Measurements from ENCODE around the gene TMEM50B. TPM values are rescaled to one million over a fixed set of nuclear protein-coding genes. Genes with fewer than 3 reads are reported as not detected.
"Not testable (repeated sequence)": the region's sequence is repeated elsewhere in the genome, so short reads cannot be mapped to it uniquely, and the experiment has no call there.

The TMEM50B gene
- polyA plus RNA-seq, 1 donor = 18.2 TPM

DNA sequence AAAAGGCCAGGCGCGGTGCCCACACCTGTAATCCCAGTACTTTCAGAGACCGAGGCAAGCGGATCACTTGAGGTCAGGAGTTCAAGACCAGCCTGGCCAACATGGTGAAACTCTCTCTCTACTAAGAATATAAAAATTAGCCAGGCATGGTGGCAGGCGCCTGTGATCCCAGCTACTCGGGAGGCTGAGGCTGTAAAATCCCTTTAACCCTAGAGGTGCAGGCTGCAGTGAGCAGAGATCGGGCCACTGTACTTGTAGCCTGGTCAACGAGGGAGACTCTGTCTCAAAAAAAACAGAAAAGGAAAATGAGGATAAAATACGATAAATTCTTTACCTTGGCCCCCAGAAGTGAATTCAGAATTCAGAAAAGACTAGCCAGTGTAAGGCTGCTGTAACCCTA, 1.6 kb downstream of the TMEM50B start:
- no peak for DNase-seq (ENCODE audit: low read depth)

- no peak for DNase-seq (ENCODE audit: low read depth)
These were observed 2.7 kb downstream of the TMEM50B start for GRCh38 chr21:33477066-33477465.

GRCh38 chr21:33473344-33473743, 6.4 kb downstream of the TMEM50B start:
- DNase-seq (ENCODE audit: low read depth) = no peak

DNA sequence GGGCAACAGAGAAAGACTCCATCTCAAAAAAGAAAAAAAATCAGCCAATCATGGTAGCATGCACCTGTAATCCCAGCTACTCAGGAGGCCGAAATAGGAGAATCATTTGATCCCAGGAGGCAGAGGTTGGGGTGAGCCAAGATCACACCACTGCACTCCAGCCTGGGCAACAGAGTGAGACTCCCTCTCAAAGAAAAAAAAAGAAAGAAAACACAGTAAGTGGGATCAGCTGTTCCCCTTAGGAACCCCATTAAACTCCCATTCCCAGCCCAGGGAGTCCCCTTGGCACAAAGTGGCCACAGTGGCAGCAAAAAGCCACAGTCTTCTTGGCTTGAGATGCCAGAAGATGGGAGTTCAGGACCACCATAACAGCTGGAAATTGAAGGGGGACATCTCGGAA, 9.1 kb downstream of the TMEM50B start:
- DNase-seq (ENCODE audit: low read depth) = no peak

GRCh38 chr21:33469183-33469582, 10.6 kb downstream of the TMEM50B start:
- not testable (repeated sequence) for DNase-seq (ENCODE audit: low read depth)

DNA sequence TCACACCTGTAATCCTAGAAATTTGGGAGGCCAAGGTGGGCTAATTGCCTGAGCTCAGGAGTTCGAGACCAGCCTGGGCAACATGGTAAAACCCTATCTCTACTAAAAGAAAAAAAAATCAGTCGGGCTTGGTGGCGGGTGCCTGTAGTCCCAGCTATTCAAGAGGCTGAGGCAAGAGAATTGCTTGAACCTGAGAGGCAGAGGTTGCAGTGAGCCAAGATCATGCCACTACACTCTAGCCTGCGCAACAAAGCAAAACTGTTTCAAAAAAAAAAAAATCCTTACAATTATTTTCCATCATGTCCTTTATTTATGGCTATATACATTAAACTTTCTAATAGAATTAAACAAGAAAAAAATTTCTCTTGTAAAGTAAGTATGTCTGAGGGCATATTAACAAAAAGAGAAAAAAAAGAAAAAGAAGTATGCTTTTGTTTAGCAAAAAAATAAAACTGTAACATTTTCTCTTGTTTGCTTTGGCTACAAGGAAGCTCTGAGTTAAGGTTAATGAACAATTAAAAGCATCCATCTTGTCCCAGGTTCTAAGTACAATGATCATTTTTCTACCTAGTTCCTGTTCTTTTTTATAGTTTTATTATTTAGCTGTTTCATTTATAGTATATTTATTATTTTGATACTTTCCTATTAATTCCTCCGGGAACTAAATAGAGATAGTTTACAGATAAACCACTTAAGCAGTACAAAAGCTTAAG, 18.1 kb downstream of the TMEM50B start:
- no peak for DNase-seq (ENCODE audit: low read depth)

GRCh38 chr21:33458861-33459260, 20.9 kb downstream of the TMEM50B start:
- no peak for DNase-seq (ENCODE audit: low read depth)

- DNase-seq (ENCODE audit: low read depth) = no peak
These were observed 23.9 kb downstream of the TMEM50B start for GRCh38 chr21:33455686-33456446.

DNA sequence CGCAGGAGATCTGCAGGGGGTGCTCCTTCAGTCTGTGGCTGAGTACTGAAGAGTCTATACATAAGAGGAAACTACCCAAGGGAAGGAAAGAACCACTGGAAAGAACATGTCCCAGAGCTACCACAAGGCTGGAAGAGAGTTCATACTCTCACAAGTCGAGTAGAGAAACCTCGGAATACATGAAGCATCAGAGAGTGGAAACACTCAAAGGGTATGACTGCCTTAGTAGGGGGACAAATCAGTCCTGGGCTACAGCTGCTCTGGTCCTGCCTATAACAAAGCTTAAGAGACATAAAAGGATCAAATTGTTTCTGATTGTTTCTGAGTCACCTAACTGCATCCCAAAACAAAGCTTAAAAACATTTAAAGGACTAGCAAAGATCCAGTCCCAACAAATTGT, 27.4 kb downstream of the TMEM50B start:
- no peak for DNase-seq (ENCODE audit: low read depth)

GRCh38 chr21:33451634-33452071, 28.1 kb downstream of the TMEM50B start:
- DNase-seq (ENCODE audit: low read depth) = no peak

DNA sequence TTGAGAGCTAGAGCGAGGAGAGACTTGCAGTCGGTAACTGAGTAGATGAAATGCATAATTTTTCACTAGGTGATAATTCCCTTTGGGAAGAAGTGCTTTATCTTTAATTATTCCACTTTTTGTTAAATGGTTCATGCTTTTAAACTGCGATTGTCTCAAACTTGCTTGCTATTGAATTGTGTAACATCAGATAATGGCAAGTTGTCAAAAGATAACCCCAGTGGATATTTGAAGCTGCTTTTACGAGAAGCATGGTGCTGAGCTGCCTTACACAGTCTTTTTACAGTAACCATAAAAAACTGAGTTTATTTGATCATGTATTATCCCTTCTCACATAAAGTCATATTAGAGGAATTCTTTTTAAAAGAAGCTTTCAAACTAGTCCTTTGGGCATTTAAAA, 30.2 kb downstream of the TMEM50B start:
- no peak for DNase-seq (ENCODE audit: low read depth)

- not testable (repeated sequence) for DNase-seq (ENCODE audit: low read depth)
These were observed 33.2 kb downstream of the TMEM50B start for GRCh38 chr21:33446620-33447019.

DNA sequence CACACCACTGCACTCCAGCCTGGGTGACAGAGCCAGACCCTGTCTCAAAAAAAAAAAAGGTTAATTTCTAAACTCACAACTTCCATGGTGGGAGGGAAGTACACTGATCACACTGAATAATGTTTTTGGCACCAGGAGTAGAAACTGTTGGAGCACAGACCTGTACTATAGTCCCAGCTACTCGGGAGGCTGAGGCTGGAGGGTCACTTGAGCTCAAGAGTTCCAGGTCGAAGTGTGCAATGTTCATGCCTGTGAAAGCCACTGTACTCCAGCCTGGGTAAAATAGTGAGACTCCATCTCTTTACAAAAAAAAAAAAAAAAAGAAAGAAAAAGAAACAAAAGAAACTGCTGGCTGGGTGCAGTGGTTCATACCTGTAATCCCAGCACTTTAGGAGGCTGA, 35.3 kb downstream of the TMEM50B start:
- DNase-seq (ENCODE audit: low read depth) = no peak

- DNase-seq (ENCODE audit: low read depth) = no peak
These were observed 36.6 kb downstream of the TMEM50B start for GRCh38 chr21:33443194-33443593.

GRCh38 chr21:33441489-33442477, 38.0 kb downstream of the TMEM50B start:
- no peak for DNase-seq (ENCODE audit: low read depth)

DNA sequence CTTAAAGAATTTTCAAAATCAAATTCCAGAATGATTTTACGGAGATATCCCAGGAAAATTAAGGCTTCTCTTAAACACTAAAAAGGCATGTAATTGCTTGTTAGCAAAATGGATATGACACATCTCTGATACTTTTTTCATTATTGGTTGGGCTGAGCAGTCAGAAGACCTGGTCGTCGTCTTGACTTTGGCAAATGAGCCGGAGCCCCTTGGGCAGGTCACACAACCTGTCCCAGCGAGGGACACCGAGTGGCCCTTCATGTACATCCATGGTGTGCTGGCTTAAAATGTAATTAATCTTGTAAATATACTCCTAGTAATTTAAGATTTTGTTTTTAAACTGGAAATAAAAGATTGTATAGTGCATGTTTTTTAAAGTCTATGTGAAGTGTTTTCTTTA, 42.6 kb downstream of the TMEM50B start:
- no peak for DNase-seq (ENCODE audit: low read depth)

DNA sequence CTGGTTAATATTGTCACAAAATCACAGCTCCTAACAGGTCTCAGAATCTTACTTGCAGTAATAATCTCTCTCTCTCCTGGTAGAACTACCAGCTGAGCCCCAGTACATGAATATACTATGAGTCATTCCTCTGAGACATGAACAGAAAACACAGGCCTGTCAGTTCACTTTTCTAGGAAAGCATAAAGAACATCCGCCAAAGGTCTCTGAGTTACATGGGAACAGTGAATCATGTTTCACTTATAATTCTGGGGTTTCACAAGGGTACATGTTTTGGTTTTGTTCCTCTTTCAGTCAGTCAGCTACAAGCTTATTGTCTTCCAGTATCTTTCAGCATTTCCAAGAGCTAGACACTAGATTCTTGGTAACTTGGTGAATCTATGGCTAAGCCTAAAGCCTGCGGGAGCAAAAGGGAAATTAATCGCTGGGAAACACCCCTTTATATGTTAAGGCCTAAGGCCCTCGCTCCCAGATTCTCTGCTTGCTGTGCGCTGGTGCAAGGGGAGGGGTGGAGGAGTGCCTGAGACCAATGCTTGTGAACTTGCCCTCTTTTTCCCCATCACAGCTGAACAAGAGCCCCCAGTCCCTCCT, 44.9 kb downstream of the TMEM50B start:
- DNase-seq (ENCODE audit: low read depth) = no peak

DNA sequence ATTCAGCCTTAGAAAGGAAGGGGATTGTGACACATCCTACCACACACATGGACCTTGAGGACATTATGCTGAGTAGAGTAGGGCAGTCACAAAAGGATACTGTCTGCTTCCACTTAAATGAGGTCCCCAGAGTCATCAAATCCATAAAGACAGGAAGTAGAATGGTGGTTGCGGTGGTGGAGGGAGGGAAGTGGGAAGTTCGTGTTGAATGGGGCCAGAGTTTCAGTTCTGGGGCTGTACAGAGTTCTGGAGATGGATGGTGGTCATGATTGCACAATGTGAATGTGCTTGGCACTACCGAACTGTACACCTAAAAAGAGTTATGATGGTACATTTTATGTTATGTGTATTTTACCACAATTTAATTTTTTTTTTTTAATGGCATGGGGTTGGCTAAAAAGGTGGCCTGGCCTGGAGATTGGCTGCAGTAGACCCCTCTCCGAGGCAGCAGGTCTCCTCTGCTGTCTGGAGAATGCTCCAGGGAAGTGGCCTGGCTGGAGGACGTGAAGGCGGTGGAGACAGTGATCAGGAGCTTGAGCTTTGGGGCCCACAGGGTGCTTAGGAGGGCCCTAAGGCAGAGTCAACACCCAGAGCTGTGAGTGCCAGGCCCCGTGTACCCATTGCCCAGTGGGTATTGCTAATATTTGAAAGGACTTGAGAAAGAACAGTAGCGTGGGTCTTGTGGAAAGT, 46.2 kb downstream of the TMEM50B start:
- no peak for DNase-seq (ENCODE audit: low read depth)

DNA sequence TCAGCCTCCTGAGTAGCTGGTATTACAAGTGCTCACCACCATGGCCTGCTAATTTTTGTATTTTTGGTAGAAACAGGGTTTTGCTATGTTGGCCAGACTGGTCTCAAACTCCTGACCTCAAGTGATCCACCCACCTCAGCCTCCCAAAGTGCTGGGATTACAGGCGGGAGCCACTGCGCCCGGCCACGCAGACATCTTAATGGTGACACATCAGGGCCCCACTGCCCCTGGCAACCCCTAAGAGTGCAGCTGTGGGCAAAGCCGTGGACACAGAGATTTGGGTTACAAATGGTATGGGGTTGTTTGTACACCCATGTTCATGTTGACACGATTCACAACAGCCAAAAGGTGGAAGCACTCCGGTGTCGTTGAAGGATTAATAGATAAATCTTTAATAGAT, 46.8 kb downstream of the TMEM50B start:
- DNase-seq (ENCODE audit: low read depth) = no peak

- DNase-seq (ENCODE audit: low read depth) = no peak
These were observed 47.3 kb downstream of the TMEM50B start for GRCh38 chr21:33432496-33432895.

DNA sequence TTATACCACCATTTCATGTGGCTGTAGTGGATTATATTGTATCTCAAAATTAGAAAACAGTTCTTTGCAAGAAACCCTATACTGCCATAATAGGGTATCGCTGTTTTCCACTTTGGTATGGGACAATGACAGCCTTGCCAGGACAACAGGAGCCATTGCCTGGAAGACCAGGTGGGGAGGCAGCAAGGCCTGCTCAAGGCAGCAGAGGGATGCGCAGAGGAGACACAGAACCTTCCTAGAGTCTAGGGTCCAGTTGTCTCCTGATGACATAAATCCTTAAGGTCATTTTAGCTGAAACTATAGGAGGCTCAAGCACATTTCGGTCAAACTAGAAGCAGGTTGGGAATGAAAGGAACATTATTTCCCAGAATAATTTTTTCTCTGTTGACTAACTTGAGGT, 48.9 kb downstream of the TMEM50B start:
- no peak for DNase-seq (ENCODE audit: low read depth)

Measured in forelimb muscle (tissue), 1 donor.